Measurements from ENCODE around the gene LRRC31. TPM values are rescaled to one million over a fixed set of nuclear protein-coding genes. Genes with fewer than 3 reads are reported as not detected.

The LRRC31 gene
- total RNA-seq, 2 experiments from 2014 or later: not detected

- H3K36me3 Mint-ChIP-seq: no peaks in the 10 kb centered on the region
- no peaks in the 10 kb centered on the region for H3K9me3 Mint-ChIP-seq
- H3K4me3 Mint-ChIP-seq: no peak overlapping the region
- H3K27ac Mint-ChIP-seq: no peak overlapping the region
- CTCF ChIA-PET: interaction anchor here (0.9 kb wide), 1 partner anchor 10 kb away, joined by 3 read pairs; no protein-coding TSS in a partner anchor
- intact Hi-C loops (cut with micrococcal nuclease): no loop called here
- H3K4me1 Mint-ChIP-seq (ENCODE audit: low read depth): peaks cover 2% of the 10 kb centered on the region
- no peak for DNase-seq
- peaks cover 13% of the 10 kb centered on the region for H3K27me3 Mint-ChIP-seq
- POLR2A ChIA-PET: no interaction called here
Observed at GRCh38 chr3:169825316-169825715, 44.4 kb downstream of the LRRC31 start.

DNA sequence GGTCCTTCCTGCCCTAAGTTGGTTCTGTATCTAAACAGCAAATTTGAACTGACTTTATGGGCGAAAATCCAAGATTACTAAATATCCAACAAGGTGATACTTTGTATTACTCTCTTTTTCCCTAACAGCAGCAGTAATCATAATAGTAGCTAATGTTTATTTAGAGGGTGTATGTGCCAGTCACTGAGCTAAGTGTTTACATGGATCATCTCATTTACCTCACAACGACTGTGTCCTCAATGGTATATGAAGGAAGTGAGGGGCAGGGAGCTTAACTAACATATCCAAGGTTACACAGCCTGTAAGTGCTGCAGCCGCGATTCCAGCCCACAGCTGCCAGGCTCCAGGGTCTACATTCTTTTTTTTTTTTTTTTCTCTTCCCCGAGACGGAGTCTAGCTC is 46.8 kb downstream of the LRRC31 start:
- intact Hi-C loops (cut with micrococcal nuclease): no loop called here
- Mint-ChIP-seq H3K27me3 (peaks cover 23% of the 10 kb centered on the region), H3K4me1 (ENCODE audit: low read depth) (no peaks in the 10 kb centered on the region), H3K4me3 (no peak overlapping the region), H3K36me3 (no peaks in the 10 kb centered on the region), H3K27ac (no peak overlapping the region), H3K9me3 (no peaks in the 10 kb centered on the region)
- ChIA-PET CTCF (interaction anchor here (0.6 kb wide), 1 partner anchor 145 kb away, joined by 4 read pairs; no protein-coding TSS in a partner anchor), POLR2A (no interaction called here)
- no peak for DNase-seq

DNA sequence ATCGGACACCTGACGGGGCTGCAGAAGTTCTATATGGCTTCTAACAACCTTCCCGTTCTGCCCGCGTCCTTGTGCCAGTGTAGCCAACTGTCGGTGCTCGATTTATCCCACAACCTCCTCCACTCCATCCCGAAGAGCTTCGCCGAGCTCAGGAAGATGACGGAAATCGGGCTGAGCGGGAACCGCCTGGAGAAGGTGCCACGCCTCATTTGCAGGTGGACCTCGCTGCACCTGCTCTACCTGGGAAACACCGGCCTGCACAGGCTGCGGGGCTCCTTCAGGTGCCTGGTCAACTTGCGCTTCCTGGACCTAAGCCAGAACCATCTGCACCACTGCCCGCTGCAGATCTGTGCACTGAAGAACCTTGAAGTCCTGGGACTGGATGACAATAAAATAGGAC is 47.2 kb downstream of the LRRC31 start:
- Mint-ChIP-seq H3K27me3 (peaks cover 23% of the 10 kb centered on the region), H3K36me3 (no peaks in the 10 kb centered on the region), H3K27ac (no peak overlapping the region), H3K9me3 (no peaks in the 10 kb centered on the region), H3K4me3 (no peak overlapping the region), H3K4me1 (ENCODE audit: low read depth) (no peaks in the 10 kb centered on the region)
- intact Hi-C loops (cut with micrococcal nuclease): no loop called here
- POLR2A ChIA-PET: no interaction called here
- no peak for DNase-seq
- CTCF ChIA-PET: no interaction called here

- POLR2A ChIA-PET: no interaction called here
- CTCF ChIA-PET: interaction anchor here (0.7 kb wide), 1 partner anchor 187 kb away, joined by 3 read pairs; no protein-coding TSS in a partner anchor
Observed at GRCh38 chr3:169822091-169822490, 47.6 kb downstream of the LRRC31 start.

GRCh38 chr3:169818316-169818715 is 51.4 kb downstream of the LRRC31 start:
- H3K4me1 Mint-ChIP-seq (ENCODE audit: low read depth): peaks cover 11% of the 10 kb centered on the region
- ChIA-PET POLR2A (no interaction called here), CTCF (no interaction called here)
- H3K27ac Mint-ChIP-seq: no peak overlapping the region
- H3K27me3 Mint-ChIP-seq: peaks cover 21% of the 10 kb centered on the region
- intact Hi-C loops (cut with micrococcal nuclease): no loop called here
- H3K4me3 Mint-ChIP-seq: no peak overlapping the region
- H3K36me3 Mint-ChIP-seq: no peaks in the 10 kb centered on the region
- DNase-seq: no peak
- H3K9me3 Mint-ChIP-seq: peaks cover 10% of the 10 kb centered on the region

More at GRCh38 chr3:169822091-169822490, 47.6 kb downstream of the LRRC31 start:
- Mint-ChIP-seq H3K36me3 (no peaks in the 10 kb centered on the region), H3K4me3 (no peak overlapping the region), H3K9me3 (no peaks in the 10 kb centered on the region), H3K27ac (no peak overlapping the region), H3K27me3 (peaks cover 23% of the 10 kb centered on the region), H3K4me1 (ENCODE audit: low read depth) (no peaks in the 10 kb centered on the region)
- intact Hi-C loops (cut with micrococcal nuclease): no loop called here
- DNase-seq: no peak

GRCh38 chr3:169815590-169816150 is 54.1 kb downstream of the LRRC31 start:
- peaks cover 10% of the 10 kb centered on the region for H3K9me3 Mint-ChIP-seq
- peaks cover 19% of the 10 kb centered on the region for H3K4me1 Mint-ChIP-seq (ENCODE audit: low read depth)
- POLR2A ChIA-PET: no interaction called here
- no peak overlapping the region for H3K4me3 Mint-ChIP-seq
- CTCF ChIA-PET: no interaction called here
- peaks cover 13% of the 10 kb centered on the region for H3K27me3 Mint-ChIP-seq
- no peak for DNase-seq
- H3K27ac Mint-ChIP-seq: no peak overlapping the region
- H3K36me3 Mint-ChIP-seq: no peaks in the 10 kb centered on the region
- intact Hi-C loops (cut with micrococcal nuclease): loop anchor here (2.0 kb wide), 1 partner anchor 365 kb away; the partner anchor contains the start of gene PHC3

DNA sequence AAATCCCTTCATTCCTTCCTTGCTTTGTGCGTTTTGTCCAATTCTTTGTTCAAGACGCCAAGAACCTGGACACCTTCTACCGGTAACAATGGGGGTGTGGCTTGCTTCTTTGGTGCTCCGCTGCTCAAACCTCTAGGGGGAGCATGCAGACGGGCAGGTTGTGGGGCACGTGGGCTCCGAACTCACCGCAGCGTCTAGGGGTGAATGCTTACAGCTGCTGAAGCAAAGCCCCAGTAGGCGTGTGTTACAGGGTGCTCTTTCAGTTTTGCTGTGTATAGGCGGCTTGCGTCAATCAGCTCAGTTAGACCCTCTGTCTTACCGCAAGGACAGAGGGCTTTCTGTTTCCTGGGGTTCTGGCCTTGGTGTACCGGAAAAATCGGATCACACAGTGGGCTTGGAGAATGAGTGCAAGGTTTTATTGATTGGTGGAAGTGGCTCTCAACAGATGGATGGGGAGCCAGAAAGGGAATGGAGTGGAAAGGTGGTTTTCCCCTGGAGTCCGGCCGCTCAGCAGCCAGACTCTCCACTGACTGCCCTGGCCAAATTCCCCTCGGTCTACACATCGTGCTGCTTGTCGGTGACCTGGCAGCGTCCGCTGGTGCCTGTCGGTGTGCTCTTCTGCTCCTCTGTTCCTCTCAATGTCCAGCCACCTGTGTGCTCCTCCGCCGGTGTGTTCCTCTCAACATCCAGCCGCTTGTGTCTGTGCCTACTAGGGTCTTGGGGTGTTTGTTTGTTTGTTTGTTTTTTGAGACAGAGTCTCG is 55.8 kb downstream of the LRRC31 start:
- H3K4me1 Mint-ChIP-seq (ENCODE audit: low read depth): peaks cover 19% of the 10 kb centered on the region
- ChIA-PET CTCF (interaction anchor here (0.7 to 0.9 kb wide), 2 partner anchors 49 to 153 kb away, joined by 3 to 5 read pairs; partner anchors contain the start of gene SEC62), POLR2A (interaction anchor here (1.5 kb wide), 1 partner anchor 50 kb away, joined by 4 read pairs; no protein-coding TSS in a partner anchor)
- peak overlapping the region; percentile 43 for H3K27ac Mint-ChIP-seq
- peak overlapping the region; percentile 75 for H3K4me3 Mint-ChIP-seq
- H3K9me3 Mint-ChIP-seq: peaks cover 10% of the 10 kb centered on the region
- intact Hi-C loops (cut with micrococcal nuclease): loop anchor here (1.0 to 5.0 kb wide), 6 partner anchors 42 to 543 kb away; partner anchors contain the start of genes PHC3, SKIL and TERC
- peak; percentile 89 for DNase-seq
- H3K27me3 Mint-ChIP-seq: peaks cover 3% of the 10 kb centered on the region
- H3K36me3 Mint-ChIP-seq: no peaks in the 10 kb centered on the region

DNA sequence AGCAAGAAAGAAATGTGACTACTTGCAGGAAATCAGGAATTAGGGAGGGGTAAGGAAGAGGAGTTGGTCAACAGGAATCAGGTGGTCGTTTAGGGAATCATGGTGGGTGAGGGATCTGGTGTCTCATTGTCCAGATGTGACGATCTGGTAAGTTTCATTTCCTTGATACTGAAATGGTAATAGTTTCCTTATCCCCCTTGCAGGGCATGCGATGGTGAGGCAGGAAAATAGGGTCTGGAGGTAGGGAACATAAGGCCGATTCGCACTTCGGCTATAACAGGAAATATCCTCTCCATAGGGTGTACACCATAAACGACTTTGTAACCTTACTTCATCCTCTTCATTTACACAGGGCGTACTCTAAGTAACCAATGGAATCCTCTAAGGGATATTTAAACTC is 56.5 kb downstream of the LRRC31 start:
- Mint-ChIP-seq H3K4me1 (ENCODE audit: low read depth) (peaks cover 19% of the 10 kb centered on the region), H3K27ac (peak overlapping the region; percentile 43), H3K36me3 (no peaks in the 10 kb centered on the region), H3K4me3 (peak overlapping the region; percentile 75), H3K9me3 (peaks cover 10% of the 10 kb centered on the region), H3K27me3 (peaks cover 2% of the 10 kb centered on the region)
- POLR2A ChIA-PET: interaction anchor here (1.5 kb wide), 1 partner anchor 49 kb away, joined by 4 read pairs; no protein-coding TSS in a partner anchor
- DNase-seq: no peak
- intact Hi-C loops (cut with micrococcal nuclease): loop anchor here (1.0 to 5.0 kb wide), 5 partner anchors 41 to 544 kb away; partner anchors contain the start of genes SKIL and TERC
- CTCF ChIA-PET: interaction anchor here (1.2 kb wide), 1 partner anchor 49 kb away, joined by 3 read pairs; no protein-coding TSS in a partner anchor

GRCh38 chr3:169812332-169813235 is 57.2 kb downstream of the LRRC31 start, which contains the start of the genes LRRC34 and LRRIQ4:
TSS of gene LRRC34 (minus strand) at chr3:169812904. CDS start at chr3:169812548, 356 bp downstream.
TSS of gene LRRIQ4 (plus strand) at chr3:169812870. CDS start at chr3:169821922, 9,052 bp downstream.
- H3K27me3 Mint-ChIP-seq: no peaks in the 10 kb centered on the region
- intact Hi-C loops (cut with micrococcal nuclease): loop anchor here (1.0 to 5.0 kb wide), 6 partner anchors 40 to 545 kb away; partner anchors contain the start of genes SEC62, SKIL and TERC
- ChIA-PET CTCF (interaction anchor here (1.2 to 1.3 kb wide), 2 partner anchors 14 to 48 kb away, joined by 3 read pairs; no protein-coding TSS in a partner anchor), POLR2A (interaction anchor here (0.8 to 1.7 kb wide), 3 partner anchors 39 to 48 kb away, joined by 3 to 4 read pairs (median 4); partner anchors contain the start of gene MYNN)
- no peaks in the 10 kb centered on the region for H3K36me3 Mint-ChIP-seq
- H3K4me1 Mint-ChIP-seq (ENCODE audit: low read depth): peaks cover 19% of the 10 kb centered on the region
- peaks cover 10% of the 10 kb centered on the region for H3K9me3 Mint-ChIP-seq
- H3K4me3 Mint-ChIP-seq: peak within 1 kb of the TSS; percentile 75
- peak; percentile 88 for DNase-seq
- H3K27ac Mint-ChIP-seq: peak within 1 kb of the TSS; percentile 43

DNA sequence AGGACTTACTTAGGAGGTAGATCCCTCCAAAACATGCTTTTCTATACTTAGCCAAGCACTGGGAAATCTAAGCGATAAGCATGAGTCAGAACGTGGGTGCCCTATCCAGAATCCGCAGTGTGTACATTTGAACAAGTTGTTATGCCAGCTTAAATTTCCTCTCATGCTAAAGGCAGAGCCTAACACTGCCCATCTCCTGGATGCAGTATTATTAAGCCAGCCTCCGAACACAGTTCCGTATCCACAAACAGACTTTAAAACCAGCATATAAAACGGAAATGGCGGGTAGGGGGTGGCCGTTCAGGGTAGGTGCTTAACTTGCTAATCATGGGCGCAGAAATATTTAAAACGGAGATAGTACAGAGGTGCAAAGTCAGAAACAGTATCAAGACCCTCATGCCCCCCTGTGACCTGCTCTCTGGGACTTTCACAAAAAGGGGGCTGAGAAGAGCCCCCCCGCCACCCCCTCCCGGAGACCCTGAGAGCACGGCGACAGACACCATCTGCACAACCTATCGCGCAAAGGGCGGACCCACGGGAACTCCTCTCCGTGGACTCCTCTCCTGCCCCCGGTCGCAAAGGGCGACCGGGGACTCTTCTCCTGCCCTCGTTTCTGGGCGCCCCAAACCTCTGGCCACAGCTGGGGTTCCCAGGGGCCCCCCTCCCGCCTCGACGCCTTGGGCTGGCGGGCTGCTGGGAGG is 58.0 kb downstream of the LRRC31 start:
- H3K27ac Mint-ChIP-seq: no peak overlapping the region
- CTCF ChIA-PET: interaction anchor here (1.2 to 1.5 kb wide), 3 partner anchors 15 to 187 kb away, joined by 3 read pairs; no protein-coding TSS in a partner anchor

More for the DNA sequence above, 58.0 kb downstream of the LRRC31 start:
- Mint-ChIP-seq H3K4me3 (peak overlapping the region; percentile 75), H3K36me3 (no peaks in the 10 kb centered on the region), H3K4me1 (ENCODE audit: low read depth) (peaks cover 19% of the 10 kb centered on the region), H3K9me3 (peaks cover 10% of the 10 kb centered on the region), H3K27me3 (no peaks in the 10 kb centered on the region)
- peak; percentile 14 for DNase-seq
- intact Hi-C loops (cut with micrococcal nuclease): loop anchor here (1.0 to 5.0 kb wide), 3 partner anchors 155 to 546 kb away; partner anchors contain the start of genes SEC62 and SKIL
- POLR2A ChIA-PET: interaction anchor here (1.7 kb wide), 1 partner anchor 38 kb away, joined by 4 read pairs; the partner anchor contains the start of gene MYNN
